ENCODE data around the gene ZNF280A. TPM values are rescaled to one million over a fixed set of nuclear protein-coding genes. Genes with fewer than 3 reads are reported as not detected.

The ZNF280A gene
- total and polyA plus RNA-seq, 2 donors (not counting 3 experiments of a cell fraction or from before 2014, with no cell fraction given), result 0.15 TPM; not detected in 1

- H3K4me2 ChIP-seq (ENCODE audit: insufficient read depth, low read length), result no peak overlapping the region
- no peak overlapping the region for H3K9ac ChIP-seq (replicated peaks; ENCODE audit: extremely low read depth, insufficient read depth, low read length)
- no peaks in the 10 kb centered on the region for H3K9me1 ChIP-seq (replicated peaks; ENCODE audit: control insufficient read depth, extremely low read depth, insufficient read depth, low read length)
- no peaks in the 10 kb centered on the region for H3K79me2 ChIP-seq (ENCODE audit: control insufficient read depth, insufficient read depth, low read length)
- H3K27ac ChIP-seq (ENCODE audit: insufficient read depth, low read depth, low read length), result no peak overlapping the region
- peaks cover 0 to 3% of the 10 kb centered on the region in 2 experiments for H3K27me3 ChIP-seq (ENCODE audit: control insufficient read depth in 2 of 2, insufficient read depth in 2 of 2, low read length in 2 of 2)
- CTCF ChIA-PET, result no interaction called here
- intact Hi-C loops (cut with micrococcal nuclease), result no loop called here
- H2AFZ ChIP-seq (ENCODE audit: low read depth, low read length), result no peak overlapping the region
- dilution Hi-C loops (cut with MboI; ENCODE audit: extremely low pct_ligation_motif_present, low sequenced_read_pairs), result no loop called here
- no peak overlapping the region for H3K4me3 ChIP-seq (replicated peaks in 1 of 3; ENCODE audit: insufficient read depth in 1 of 3, low read depth in 1 of 3, low read length in 3 of 3)
- BruUV-seq (replicated peaks), result no TSS peak
- TF ChIP-seq MYC (IDR thresholded peaks at IDR 0.05; ENCODE audit: low read depth, low read length) (no peak), POLR2A (IDR thresholded peaks at IDR 0.05; ENCODE audit: low read depth, low read length) (no peak)
- no peak for DNase-seq (ENCODE audit: low read depth, low spot score)
- H3K4me1 ChIP-seq (ENCODE audit: control insufficient read depth, extremely low read depth, insufficient read depth, low read length), result no peaks in the 10 kb centered on the region
- H4K20me1 ChIP-seq (replicated peaks; ENCODE audit: control insufficient read depth, extremely low read depth, insufficient read depth, low read length), result no peaks in the 10 kb centered on the region
- no peaks in the 10 kb centered on the region for H3K9me3 ChIP-seq (replicated peaks; ENCODE audit: control insufficient read depth, insufficient read depth, low read length)
- H3K36me3 ChIP-seq (ENCODE audit: control insufficient read depth in 2 of 2, extremely low read depth in 1 of 2, insufficient read depth in 2 of 2, low read length in 2 of 2), result no peaks in the 10 kb centered on the region
- FAIRE-seq, result no peak
- POLR2A ChIA-PET, result no interaction called here
Measured at GRCh38 chr22:22535662-22536061, 15.6 kb upstream of the ZNF280A start.

- H3K27me3 ChIP-seq (ENCODE audit: control insufficient read depth in 2 of 2, insufficient read depth in 2 of 2, low read length in 2 of 2), result peaks cover 0 to 3% of the 10 kb centered on the region in 2 experiments
- no peaks in the 10 kb centered on the region for H3K79me2 ChIP-seq (ENCODE audit: control insufficient read depth, insufficient read depth, low read length)
- no peaks in the 10 kb centered on the region for H3K4me1 ChIP-seq (ENCODE audit: control insufficient read depth, extremely low read depth, insufficient read depth, low read length)
- DNase-seq (ENCODE audit: low read depth, low spot score), result no peak
- H3K9me3 ChIP-seq (replicated peaks; ENCODE audit: control insufficient read depth, insufficient read depth, low read length), result no peaks in the 10 kb centered on the region
- ChIA-PET POLR2A (no interaction called here), CTCF (no interaction called here)
- no peak overlapping the region for H3K27ac ChIP-seq (ENCODE audit: insufficient read depth, low read depth, low read length)
- no peak for TF ChIP-seq FOS (IDR thresholded peaks at IDR 0.05; ENCODE audit: borderline replicate concordance, insufficient read depth, low read length)
- TF ChIP-seq GATA2 (IDR thresholded peaks at IDR 0.05; ENCODE audit: insufficient read depth, insufficient read length, low read depth, low read length), result no peak
- TF ChIP-seq CTCF (IDR thresholded peaks at IDR 0.05; ENCODE audit: extremely low read depth in 1 of 2, insufficient read depth in 1 of 2, low read depth in 1 of 2, low read length in 2 of 2), result no peak
- no peak for TF ChIP-seq JUN (IDR thresholded peaks at IDR 0.05; ENCODE audit: borderline replicate concordance, insufficient read depth, insufficient read length, low read depth)
- TF ChIP-seq MAX (IDR thresholded peaks at IDR 0.05; ENCODE audit: insufficient read depth, insufficient read length), result no peak
- TF ChIP-seq MYC (IDR thresholded peaks at IDR 0.05; ENCODE audit: low read depth, low read length), result no peak
- TF ChIP-seq POLR2A (IDR thresholded peaks at IDR 0.05; ENCODE audit: low read depth, low read length), result no peak
- TF ChIP-seq EZH2 (IDR thresholded peaks at IDR 0.05; ENCODE audit: borderline replicate concordance, low read depth, low read length, severe bottlenecking), result no peak
- no peak for TF ChIP-seq POLR2AphosphoS5 (IDR thresholded peaks at IDR 0.05; ENCODE audit: insufficient read depth, low read depth, low read length)
- BruUV-seq (replicated peaks), result no TSS peak
- H3K9ac ChIP-seq (replicated peaks; ENCODE audit: extremely low read depth, insufficient read depth, low read length), result no peak overlapping the region
- intact Hi-C loops (cut with micrococcal nuclease), result no loop called here
- no peak overlapping the region for H3K4me3 ChIP-seq (replicated peaks in 1 of 3; ENCODE audit: insufficient read depth in 1 of 3, low read depth in 1 of 3, low read length in 3 of 3)
- dilution Hi-C loops (cut with MboI; ENCODE audit: extremely low pct_ligation_motif_present, low sequenced_read_pairs), result no loop called here
- no peaks in the 10 kb centered on the region for H3K36me3 ChIP-seq (ENCODE audit: control insufficient read depth in 2 of 2, extremely low read depth in 1 of 2, insufficient read depth in 2 of 2, low read length in 2 of 2)
- H3K9me1 ChIP-seq (replicated peaks; ENCODE audit: control insufficient read depth, extremely low read depth, insufficient read depth, low read length), result no peaks in the 10 kb centered on the region
- H4K20me1 ChIP-seq (replicated peaks; ENCODE audit: control insufficient read depth, extremely low read depth, insufficient read depth, low read length), result no peaks in the 10 kb centered on the region
- no peak overlapping the region for H3K4me2 ChIP-seq (ENCODE audit: insufficient read depth, low read length)
- H2AFZ ChIP-seq (ENCODE audit: low read depth, low read length), result no peak overlapping the region
- FAIRE-seq, result no peak
Measured at GRCh38 chr22:22534604-22535415, 14.7 kb upstream of the ZNF280A start.
